SK-N-SH treated with all-trans-retinoic acid at 6 μM for 48 hours (cell line): ENCODE measurements around the gene MAFF.

Experiments
- ARNTL ChIP-seq: fragments of 450-650 bp; formaldehyde crosslinking; IDR thresholded peaks from 2 replicates; pipeline ENCODE4 v1.5.0; 2020; ENCODE audit warnings: low read depth, mild to moderate bottlenecking, moderate library complexity, borderline replicate concordance
- CSDC2 ChIP-seq: fragments of 250-450 bp; sonication (Bioruptor Pico); IDR thresholded peaks from 2 replicates; pipeline ENCODE4 v1.5.0; 2020; ENCODE audit warnings: mild to moderate bottlenecking, moderate library complexity
- PPARA ChIP-seq: fragments of 250-450 bp; sonication (Bioruptor Pico); IDR thresholded peaks from 2 replicates; pipeline ENCODE4 v1.5.0; 2020; ENCODE audit warnings: mild to moderate bottlenecking, borderline replicate concordance
- TF ChIP-seq, protein P1 (sequence below): fragments of 250-450 bp; sonication (Bioruptor Pico); IDR thresholded peaks from 2 replicates; pipeline ENCODE4 v1.8.0; 2020; ENCODE audit warnings: mild to moderate bottlenecking, moderate library complexity, borderline replicate concordance

DNA sequence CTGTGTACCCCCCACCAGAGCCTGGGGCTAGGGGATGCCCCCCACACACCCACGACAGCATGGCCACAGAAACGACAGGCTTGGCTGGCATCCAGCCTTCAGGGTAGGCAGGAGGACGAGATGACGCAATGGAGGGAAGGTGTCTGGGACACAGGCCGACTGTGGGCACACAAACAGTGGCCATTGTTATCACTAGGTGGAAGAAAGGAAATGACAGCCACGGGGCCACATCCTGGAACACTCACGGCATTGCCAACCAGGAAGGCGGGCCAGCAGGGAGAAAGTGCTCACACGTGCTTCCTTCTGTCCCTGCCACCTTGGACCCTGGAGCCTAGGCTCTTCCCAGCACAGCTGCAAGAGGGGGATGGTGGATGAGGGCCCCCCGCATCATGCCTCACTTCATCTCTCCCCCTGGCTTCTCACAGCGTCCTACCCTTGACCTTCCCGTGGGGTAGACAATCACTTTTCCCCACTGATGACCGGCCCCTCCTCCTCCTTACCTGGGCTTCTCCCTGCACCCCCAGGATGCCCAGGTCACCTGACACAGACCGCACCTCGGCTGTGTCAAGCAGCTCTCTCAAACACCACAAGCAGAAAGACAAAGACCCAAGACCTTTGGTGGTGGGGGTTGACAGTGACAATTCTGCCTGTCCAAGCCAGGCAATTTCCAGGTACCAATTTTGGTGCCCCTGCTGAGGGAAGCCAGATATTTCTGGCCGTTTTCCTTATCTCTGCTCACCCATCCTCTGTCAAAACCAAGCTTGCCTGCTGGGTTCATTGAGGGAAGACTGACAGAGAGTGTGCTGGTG lies 28.8 kb upstream of the MAFF start:
- TF ChIP-seq, protein P1, sequence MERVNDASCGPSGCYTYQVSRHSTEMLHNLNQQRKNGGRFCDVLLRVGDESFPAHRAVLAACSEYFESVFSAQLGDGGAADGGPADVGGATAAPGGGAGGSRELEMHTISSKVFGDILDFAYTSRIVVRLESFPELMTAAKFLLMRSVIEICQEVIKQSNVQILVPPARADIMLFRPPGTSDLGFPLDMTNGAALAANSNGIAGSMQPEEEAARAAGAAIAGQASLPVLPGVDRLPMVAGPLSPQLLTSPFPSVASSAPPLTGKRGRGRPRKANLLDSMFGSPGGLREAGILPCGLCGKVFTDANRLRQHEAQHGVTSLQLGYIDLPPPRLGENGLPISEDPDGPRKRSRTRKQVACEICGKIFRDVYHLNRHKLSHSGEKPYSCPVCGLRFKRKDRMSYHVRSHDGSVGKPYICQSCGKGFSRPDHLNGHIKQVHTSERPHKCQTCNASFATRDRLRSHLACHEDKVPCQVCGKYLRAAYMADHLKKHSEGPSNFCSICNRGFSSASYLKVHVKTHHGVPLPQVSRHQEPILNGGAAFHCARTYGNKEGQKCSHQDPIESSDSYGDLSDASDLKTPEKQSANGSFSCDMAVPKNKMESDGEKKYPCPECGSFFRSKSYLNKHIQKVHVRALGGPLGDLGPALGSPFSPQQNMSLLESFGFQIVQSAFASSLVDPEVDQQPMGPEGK (CRISPR knock-in tag), result no peak
- TF ChIP-seq ARNTL (CRISPR knock-in tag) (no peak), CSDC2 (CRISPR knock-in tag) (no peak), PPARA (no peak)
